GM21447 (cell line): ENCODE measurements around the gene SLC38A4.

Experiments used
- ATAC-seq: cut with Tn5 transposase; IDR thresholded peaks from one replicate; pipeline ENCODE4 v1.9.1; 2021; ENCODE audit not compliant: unreplicated experiment

SLC38A4 gene

GRCh38 chr12:46717159-46717558, 108.6 kb downstream of the SLC38A4 start:
- no peak for ATAC-seq
